GM19372 (cell line): ENCODE data around the gene GNAQ.
"Not testable (repeated sequence)": the region's sequence is repeated elsewhere in the genome, so short reads cannot be mapped to it uniquely, and the experiment has no call there.

Experiments used
- ATAC-seq: cut with Tn5 transposase; IDR thresholded peaks from one replicate; pipeline ENCODE4 v1.9.1; 2021; ENCODE audit warnings: mild to moderate bottlenecking, low read depth, moderate library complexity; ENCODE audit not compliant: unreplicated experiment

GNAQ gene

DNA sequence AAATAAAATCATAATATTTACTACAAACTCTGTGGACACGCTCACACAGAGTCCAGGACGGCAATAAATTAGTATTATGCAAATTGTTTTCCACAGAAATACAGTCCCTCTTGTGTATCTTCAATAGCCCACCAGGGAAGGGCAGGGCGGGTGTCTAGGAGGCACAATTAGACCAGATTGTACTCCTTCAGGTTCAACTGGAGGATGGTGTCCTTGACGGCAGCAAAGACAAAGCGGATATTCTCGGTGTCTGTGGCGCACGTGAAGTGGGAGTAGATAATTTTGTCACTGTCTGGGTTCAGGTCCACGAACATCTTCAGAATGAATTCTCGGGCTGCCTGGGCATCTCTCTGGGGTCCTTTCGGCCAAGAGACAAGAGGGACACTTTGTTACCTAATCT is 310.5 kb downstream of the GNAQ start:
- not testable (repeated sequence) for ATAC-seq

DNA sequence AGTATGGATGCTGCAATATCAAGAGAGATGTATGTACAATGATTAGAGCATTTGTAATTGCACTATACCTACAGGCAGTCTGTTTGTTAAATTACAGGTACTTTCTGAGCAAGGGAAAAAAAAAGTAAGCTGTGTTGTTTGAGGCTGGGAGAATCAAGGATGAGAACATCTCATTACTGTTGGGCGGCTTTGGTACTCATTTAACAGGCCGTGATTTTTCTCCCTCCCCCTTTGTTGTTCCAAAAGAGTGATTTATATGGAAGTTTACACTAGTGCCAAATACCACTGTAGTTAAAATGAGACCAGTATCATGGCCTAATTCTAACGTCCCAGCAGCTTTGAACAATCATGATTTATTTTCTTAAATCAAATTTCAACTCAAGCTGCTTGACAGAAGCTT is 312.3 kb downstream of the GNAQ start:
- no peak for ATAC-seq

DNA sequence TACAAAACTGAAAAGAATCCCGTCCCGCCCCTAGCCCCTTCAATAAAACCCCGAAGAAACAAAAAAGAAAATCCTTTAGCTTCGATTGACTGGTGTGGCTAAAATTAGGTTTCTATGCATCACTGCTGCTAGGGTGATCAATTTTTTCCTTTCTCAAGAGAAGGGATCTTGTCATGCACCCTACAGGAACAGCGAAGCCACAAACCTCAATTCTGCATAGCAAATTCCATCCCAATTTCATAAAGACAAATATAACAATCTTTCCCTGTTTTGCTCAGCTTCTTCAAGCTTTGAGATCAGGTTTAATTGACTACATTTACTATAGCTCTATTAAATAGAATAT is 313.3 kb downstream of the GNAQ start:
- ATAC-seq, result not testable (repeated sequence)

DNA sequence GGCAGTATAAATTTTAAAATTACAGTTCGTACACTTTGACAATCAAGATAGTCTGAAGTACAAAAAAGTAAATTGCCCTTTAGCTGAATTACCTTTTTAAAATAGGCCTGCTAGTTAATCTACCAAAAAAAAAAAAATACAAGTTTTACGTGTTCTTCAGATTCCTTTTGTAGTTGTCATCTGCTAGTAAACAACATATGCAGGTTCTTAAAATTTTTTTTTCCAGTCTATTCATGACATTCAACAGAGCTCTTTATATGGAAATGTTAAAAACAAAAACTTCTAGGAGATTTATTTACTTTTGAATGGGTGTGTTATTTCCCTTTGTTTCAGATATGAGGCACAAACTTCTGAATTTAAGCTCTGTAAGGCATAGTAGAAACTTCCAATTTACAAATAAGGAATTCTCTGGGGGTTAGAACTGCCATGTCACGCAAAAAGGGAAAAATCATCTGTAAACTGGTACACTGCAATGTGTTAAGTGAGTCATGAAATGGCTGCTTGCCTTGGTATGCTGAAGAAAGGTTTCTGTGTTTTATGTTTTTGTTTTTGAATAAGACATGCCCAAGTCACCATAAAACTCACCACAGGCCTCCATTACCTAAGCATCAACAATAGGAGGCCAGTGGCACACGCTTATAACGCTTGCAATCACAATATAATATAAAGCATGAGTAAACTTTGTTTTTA is 313.9 kb downstream of the GNAQ start:
- not testable (repeated sequence) for ATAC-seq

DNA sequence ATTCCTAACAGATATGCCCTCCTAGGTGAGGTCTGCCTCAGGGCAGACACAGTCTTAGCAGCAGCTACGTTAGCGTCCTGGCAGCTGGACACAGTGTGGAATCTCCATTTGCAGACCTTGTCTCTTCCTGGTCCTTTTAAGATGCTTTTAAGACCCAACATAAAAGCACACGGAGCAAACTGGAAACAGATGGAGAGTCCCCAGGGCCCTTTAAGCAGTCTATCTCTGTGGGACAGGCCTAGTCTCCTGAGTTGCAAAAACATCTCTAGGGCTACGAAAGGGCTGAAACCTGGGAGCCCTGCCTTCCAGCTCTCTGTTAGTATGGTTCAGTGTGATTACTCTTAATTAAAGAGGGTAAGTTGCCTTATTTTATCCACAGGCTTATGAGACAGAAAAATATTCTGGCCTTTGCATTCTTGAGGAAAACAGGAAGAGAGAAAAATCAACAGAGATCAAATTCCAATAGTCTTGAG is 317.5 kb downstream of the GNAQ start:
- ATAC-seq, result no peak

DNA sequence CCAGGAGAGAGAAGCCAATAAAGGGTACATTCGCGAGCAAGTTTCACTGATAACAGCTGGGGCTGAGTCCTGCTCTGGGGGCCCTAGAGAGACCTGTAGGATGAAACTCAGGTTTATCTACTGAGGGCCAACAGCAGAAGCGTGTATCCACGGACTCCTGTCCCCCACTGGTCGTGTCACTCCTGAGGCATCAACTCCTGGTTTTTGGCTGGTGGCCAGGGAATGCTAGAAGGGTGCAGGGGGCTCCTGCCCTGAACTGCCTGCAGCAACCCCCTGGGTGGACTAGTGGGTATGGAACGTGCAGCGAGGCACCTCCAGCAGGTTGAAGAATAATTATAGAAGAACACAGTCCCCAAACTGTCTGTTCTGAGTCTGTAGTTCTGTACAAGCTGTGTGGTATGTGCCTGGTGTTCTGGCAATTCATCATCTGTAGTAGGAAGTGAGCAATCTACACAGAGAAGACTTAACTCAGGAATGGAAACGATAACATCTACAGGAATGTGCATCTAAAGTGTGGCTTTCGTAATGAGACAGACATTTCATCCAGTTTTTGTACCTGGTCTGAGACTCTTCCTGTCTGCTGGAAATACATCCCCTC is 319.0 kb downstream of the GNAQ start:
- no peak for ATAC-seq

DNA sequence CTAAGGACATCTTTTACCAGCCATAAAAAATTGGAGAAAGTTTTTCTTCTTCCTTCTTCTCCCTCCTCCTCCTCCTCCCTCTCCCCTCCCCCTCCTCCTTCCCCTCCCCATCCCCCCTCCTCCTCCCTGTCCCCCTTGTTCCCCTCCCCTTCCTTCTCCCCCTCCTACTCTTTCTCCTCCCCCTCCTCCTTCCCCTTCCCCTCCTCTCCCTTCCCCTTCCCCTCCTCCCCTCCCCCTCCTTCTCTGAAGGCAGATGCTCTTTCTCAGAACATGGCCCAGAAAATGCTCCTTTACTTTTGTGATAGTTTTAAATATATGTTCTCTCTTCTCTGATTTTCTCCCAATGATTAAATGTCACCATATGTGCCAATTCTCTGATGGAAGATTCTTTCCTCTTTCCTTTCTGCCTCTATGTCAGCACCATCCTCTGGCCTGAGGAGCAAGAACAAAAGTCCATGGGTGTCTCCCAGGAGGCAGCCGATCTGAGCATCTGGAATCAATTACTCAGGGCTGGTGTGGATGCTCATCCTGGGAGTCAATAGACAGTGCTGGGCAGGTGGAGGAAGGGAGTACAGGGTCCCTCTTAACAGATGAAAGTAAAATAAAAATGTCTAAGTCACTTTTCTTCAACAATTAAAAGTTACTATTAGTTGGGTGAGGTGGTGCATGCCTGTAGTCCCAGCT is 320.5 kb downstream of the GNAQ start:
- no peak for ATAC-seq

DNA sequence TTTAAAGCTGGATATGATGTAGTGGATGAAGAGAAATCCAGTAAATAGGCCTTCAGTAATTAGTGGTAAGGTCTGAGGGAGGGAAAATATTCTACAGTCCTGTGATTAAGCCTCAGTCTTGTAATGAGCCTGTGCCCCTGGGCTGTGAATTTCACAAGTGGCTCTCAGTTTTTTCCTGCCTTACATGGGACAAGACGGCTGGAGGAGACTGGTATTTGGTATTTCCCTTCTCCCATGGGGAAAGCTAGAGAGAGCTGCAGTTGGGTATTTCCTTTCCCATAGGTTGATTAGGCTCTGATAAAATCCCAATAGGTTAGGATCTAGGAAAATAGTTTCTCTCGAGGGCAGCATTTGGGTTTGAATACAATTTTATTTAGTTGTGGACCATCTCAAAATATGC is 321.3 kb downstream of the GNAQ start:
- ATAC-seq, result no peak

DNA sequence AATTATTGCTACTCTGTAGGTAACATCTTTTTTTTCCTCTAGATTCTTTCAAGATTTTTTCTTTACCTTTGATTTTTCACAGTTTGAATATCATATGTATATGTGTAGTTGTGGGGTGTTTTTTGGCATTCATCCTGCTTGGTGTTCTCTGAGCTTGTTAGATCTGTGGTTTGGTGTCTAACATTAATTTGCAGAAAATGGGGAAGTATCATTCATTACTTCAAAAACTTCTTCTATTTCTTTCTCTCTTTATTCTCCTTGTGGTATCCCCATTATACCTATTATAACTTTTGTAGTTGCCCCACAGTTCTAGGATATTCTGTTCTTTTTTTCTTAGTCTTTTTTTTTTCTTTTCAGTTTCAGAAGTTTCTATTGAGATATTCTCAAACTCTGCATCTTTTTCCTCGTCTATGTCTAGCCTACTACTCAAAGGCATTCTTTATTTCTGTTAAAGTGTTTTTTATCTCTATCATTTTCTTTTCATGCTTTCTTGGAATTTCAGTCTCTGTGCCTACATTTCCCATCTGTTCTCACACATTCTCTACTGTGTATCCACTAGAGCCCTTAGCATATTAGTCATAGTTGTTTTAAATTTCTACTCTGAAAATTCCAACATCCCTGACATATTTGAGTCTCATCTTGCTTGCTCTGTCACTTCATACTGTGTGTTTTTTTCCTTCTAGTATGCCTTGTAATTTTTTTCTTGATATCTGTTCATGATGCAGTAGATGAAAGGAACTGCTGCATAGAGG is 323.4 kb downstream of the GNAQ start:
- no peak for ATAC-seq

DNA sequence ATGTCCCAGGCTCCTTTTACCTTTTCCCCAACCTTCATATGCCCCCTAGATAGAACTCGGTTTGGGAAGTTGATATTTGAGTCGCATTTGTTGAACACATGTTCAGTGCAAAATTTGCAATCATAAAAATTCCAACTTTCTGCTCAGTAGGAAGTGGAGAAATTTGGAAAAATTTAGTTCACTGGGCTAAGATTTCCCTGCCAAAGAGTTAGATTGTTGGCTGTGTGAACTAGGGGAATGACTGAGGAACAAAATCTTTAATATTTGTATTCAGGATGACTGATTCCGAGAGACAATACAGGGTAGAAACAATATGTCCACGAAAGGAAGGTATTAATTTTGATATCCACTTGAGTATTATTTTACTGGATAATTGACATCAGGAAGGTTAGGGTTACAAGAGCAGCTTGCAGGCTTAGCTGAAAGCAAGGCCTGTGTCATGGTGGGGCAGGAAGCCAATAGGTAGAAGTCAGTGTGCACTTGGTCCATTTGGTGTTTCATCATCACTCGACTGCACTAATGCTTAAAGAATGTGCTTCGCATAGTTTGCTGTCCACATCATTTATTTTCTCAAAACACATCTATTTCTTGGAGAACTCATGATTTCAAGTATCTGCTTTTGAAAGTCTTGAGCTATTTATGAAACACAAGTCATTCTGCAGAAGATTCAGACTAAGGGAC is 324.1 kb downstream of the GNAQ start:
- no peak for ATAC-seq

DNA sequence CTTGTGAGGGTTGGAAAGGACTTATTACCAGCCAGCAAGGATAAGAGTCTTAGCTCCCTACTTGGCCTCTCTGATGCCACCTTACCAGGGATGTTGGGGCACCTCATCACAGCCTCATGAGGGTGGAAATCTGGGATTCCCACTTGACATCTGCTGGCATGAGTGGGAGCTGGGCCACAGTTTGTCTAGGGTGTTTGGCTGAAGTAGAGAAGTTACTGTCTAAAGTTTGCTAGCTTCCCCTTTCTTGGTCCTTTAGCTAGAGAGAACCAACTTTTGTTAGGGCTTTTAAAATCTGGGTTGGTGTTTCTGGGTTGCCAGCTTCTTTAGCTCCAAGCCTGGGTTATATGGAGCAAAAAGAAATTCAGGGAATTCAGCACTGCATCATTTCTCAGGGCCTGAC is 326.0 kb downstream of the GNAQ start:
- no peak for ATAC-seq

DNA sequence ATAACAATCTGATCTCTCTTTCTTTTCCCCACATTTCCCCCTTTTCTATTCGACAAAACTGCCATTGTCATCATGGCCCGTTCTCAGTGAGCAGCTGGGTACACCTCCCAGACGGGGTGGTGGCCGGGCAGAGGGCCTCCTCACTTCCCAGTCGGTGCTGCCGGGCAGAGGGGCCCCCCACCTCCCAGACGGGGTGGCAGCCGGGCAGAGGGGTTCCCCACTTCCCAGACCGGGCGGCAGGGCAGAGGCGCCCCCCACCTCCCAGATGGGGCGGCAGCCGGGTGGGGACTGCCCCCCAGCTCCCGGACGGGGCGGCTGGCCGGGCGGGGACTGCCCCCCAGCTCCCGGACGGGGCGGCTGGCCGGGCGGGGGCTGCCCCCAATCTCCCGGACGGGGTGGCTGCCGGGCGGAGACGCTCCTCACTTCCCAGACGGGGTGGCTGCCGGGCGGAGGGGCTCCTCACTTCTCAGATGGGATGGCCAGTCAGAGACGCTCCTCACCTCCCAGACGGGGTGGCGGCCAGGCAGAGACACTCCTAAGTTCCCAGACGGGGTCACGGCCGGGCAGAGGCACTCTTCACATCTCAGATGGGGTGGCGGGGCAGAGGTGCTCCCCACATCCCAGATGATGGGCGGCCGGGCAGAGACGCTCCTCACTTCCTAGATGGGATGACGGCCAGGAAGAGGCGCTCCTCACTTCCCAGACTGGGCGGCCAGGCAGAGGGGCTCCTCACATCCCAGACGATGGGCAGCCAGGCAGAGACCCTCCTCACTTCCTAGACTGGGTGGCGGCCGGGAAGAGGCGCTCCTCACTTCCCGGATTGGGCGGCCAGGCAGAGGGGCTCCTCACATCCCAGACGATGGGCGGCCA is 328.9 kb downstream of the GNAQ start:
- not testable (repeated sequence) for ATAC-seq

DNA sequence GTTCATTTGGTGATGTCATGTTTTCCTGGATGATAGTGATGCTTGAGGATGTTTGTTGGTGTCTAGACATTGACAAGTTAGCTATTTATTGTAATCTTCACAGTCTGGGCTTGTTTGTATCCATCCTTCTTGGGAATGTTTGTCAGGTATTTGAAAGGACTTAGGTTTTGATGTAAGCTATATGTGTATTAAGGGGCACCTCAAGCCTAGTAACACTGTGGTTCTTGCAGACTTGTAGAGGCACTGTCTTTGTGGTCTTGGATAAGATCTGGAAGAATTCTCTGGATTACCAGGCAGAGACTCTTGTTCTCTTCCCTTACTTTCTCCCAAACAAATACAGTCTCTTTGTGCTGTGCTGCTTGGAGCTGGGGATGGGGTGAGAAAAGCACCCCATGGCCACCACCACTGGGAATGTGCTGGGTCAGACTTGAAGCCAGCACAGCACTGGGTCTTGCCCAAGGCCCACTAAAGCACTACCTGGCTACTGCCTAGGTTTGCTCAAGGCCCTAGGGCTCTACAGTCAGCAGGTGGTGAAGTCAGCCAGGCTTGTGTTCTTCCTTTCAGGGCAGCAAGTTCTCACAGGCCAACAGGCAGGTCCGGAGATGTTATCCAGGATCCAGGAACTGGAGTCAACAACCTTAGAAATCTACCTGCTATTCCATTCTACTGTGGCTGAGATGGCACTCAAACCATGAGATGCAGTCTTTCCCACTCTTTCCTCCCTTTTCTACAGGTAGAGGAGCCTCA is 334.2 kb downstream of the GNAQ start:
- no peak for ATAC-seq

DNA sequence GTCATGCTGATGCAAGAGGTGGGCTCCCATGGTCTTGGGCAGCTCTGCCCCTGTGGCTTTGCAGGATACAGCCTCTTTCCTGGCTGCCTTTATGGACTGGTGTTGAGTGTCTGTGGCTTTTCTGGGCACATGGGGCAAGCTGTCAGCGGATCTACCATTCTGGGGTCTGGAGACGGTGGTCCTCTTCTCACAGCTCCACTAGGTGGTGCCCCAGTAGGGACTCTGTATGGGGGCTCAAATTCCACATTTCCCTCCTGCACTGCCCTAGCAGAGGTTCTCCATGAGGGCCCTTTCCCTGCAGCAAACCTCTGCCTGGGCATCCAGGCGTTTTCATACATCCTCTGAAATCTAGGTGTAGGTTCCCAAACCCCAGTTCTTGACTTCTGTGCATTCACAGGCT is 340.9 kb downstream of the GNAQ start:
- not testable (repeated sequence) for ATAC-seq

DNA sequence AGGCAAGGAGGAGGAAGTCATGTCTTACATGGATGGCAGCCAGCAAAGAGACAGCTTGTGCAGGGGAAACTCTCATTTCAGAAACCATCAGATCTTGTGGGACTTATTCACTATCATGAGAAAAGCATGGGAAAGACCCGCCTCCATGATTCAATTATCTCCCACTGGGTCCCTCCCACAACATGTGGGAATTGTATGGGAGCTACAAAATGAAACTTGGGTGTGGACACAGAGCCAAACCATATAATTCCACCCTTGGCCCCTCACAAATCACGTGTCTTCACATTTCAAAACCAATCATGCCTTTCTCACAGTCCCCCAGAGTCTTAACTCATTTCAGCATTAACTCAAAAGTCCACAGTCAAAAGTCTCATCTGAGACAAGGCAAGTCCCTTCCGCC is 341.5 kb downstream of the GNAQ start:
- not testable (repeated sequence) for ATAC-seq

DNA sequence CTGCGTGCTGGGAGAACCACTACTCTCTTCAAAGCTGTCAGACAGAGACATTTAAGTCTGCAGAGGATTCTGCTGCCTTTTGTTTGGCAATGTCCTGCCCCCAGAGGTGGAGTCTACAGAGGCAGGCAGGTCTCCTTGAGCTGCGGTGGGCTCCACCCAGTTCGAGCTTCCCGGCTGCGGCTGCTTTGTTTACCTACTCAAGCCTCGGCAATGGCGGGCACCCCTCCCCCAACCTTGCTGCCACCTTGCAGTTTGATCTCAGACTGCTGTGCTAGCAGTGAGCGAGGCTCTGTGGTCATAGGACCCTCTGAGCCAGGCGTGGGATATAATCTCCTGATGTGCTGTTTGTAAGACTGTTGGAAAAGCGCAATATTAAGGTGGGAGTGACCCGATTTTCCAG is 343.9 kb downstream of the GNAQ start:
- ATAC-seq, result not testable (repeated sequence)

DNA sequence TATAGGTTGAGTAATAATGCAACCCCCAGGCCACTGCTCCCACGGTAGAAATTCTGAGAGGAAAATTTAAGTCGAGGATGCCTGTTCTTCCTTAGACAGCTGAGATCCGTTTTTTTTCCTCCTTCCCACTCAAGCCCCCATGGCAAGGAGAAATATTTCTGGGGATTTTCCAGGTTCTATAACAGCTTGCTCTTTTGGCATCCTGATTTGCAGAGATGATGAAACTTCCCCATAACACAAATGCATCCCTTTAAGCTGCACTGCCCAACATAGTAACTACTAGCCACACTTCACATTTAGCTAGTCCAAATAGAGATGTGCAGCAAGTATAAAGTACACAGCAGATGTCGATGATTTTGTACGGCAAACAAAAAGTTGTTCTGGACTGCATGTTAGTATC is 351.0 kb downstream of the GNAQ start:
- ATAC-seq, result no peak

DNA sequence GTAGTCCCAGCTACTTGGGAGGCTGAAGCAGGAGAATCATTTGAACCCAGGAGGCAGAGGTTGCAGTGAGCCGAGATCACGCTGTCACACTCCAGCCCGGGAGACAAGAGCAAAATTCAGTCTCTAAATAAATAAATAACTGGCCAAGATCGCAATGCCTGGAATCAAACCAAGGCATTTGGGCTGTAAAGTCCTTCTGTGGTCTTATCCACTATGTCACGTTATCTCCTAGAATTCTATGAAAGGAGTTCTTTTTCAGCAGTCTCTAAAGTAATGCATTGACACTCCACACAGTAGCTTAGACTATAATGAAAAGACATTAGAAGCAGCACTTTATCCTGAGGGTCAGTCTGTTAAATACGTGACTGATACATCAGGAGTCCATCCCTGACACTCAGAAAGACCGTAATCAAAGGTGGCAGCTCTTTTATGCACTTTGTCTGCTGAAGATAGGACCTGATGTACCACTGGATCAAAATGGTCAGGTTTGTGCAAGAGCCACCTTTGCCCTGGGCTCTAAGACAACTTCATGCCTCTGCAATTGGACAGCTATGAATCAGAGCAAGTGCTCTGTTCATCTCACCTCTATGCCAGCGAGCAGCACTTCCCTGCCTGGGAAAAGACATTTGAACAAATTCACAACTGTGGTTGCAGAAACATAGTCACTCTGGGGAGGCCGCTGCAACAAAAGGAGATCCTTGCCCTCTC is 351.8 kb downstream of the GNAQ start:
- ATAC-seq, result no peak
